ENCODE measurements around the gene CCSAP. TPM values are rescaled to one million over a fixed set of nuclear protein-coding genes. Genes with fewer than 3 reads are reported as not detected.

CCSAP gene
- polyA plus RNA-seq, 4 donors: 0.89 to 4.5 (median 2.0) TPM

DNA sequence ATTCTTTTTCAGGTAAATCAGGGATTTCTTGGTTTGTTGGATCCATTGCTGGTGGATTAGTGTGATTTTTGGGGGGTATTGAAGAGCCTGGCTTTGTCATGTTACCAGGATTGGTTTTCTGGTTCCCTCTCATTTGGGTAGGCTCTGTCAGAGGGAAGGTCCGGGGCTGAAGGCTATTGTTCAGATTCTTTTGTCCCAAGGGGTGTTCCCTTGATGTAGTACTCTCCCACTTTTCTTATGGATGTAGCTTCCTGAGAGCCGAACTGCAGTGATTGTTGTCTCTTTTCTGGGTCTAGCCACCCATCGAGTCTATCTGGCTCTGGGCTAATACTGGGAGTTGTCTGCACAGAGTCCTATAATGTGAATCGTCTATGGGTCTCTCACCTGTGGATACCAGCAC lies 17.6 kb upstream of the CCSAP start:
- no peak overlapping the region for H3K4me3 ChIP-seq (ENCODE audit: low read depth in 1 of 3, low read length in 3 of 3)
- peaks cover 0 to 10% (median 6%) of the 10 kb centered on the region in 3 donors for H3K27me3 ChIP-seq (ENCODE audit: control insufficient read depth in 3 of 3, insufficient read depth in 3 of 3, low read length in 3 of 3)
- H3K4me1 ChIP-seq (ENCODE audit: control insufficient read depth in 3 of 3, insufficient read depth in 2 of 3, low read depth in 1 of 3, low read length in 2 of 3): no peaks in the 10 kb centered on the region
- FAIRE-seq (no peak), DNase-seq (no peak)
- no peaks in the 10 kb centered on the region for H3K36me3 ChIP-seq (ENCODE audit: control insufficient read depth in 3 of 3, insufficient read depth in 2 of 3, low read depth in 1 of 3, low read length in 3 of 3)
- H3K27ac ChIP-seq (ENCODE audit: low read depth in 1 of 3, low read length in 2 of 3): no peak overlapping the region
- 54 to 64% (median 61%) methylated on average over 4 of the region's 4 CpGs for WGBS, 3 donors
- no peaks in the 10 kb centered on the region for H3K9me3 ChIP-seq (ENCODE audit: control insufficient read depth in 2 of 2, insufficient read depth in 1 of 2, low read depth in 1 of 2, low read length in 1 of 2)

- Histone ChIP-seq H3K4me3 (ENCODE audit: low read depth in 1 of 3, low read length in 3 of 3) (no peak overlapping the region), H3K36me3 (ENCODE audit: control insufficient read depth in 3 of 3, insufficient read depth in 2 of 3, low read depth in 1 of 3, low read length in 3 of 3) (no peaks in the 10 kb centered on the region), H3K27ac (ENCODE audit: low read depth in 1 of 3, low read length in 2 of 3) (no peak overlapping the region), H3K4me1 (ENCODE audit: control insufficient read depth in 3 of 3, insufficient read depth in 2 of 3, low read depth in 1 of 3, low read length in 2 of 3) (no peaks in the 10 kb centered on the region), H3K9me3 (ENCODE audit: control insufficient read depth in 2 of 2, insufficient read depth in 1 of 2, low read depth in 1 of 2, low read length in 1 of 2) (peaks cover 0 to 2% of the 10 kb centered on the region in 2 donors), H3K27me3 (ENCODE audit: control insufficient read depth in 3 of 3, insufficient read depth in 3 of 3, low read length in 3 of 3) (peaks cover 0 to 3% (median 3%) of the 10 kb centered on the region in 3 donors)
- no peak for FAIRE-seq
- DNase-seq: no peak
Observed at GRCh38 chr1:229355661-229356060, 12.8 kb upstream of the CCSAP start.

DNA sequence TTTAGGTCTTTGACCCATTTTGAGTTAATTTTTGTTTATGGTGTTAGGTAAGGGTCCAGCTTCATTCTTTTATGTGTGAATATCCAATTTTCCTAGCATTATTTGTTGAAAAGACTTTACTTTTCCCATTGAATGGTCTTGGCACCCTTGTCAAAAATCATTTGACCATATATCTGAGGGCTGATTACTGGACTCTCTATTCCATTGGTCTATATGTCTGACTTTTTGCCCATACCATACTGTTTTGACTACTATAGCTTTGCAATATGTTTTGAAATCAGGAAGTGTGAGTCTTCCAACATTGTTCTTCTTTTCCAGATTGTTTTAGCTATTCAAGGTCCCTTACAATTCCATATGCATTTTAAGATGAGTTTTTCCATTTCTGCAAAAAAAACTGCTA lies 11.4 kb upstream of the CCSAP start:
- no peak overlapping the region for H3K4me3 ChIP-seq (ENCODE audit: low read depth in 1 of 3, low read length in 3 of 3)

DNA sequence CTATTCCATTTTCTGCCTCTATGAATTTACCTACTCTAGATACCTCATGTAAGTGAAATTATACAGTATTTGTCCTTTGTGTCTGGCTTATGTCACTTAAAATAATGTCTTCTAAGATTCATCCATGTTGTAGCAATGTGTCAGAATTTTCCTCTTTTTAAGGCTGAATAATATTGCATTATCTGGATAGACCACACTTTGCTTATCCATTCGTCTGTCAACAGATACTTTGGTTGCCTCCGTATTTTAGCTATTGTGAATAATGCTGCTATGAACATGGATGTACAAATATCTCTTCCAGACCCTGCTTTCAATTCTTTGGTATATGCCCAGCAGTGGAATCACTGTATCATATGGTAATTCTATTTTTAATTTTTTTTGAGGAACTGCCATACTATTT lies 10.1 kb upstream of the CCSAP start:
- H3K27ac ChIP-seq (ENCODE audit: low read depth in 1 of 3, low read length in 2 of 3): no peak overlapping the region
- no peaks in the 10 kb centered on the region for H3K4me1 ChIP-seq (ENCODE audit: control insufficient read depth in 3 of 3, insufficient read depth in 2 of 3, low read depth in 1 of 3, low read length in 2 of 3)
- 86 to 96% (median 94%) methylated on average over 2 of the region's 2 CpGs for WGBS, 3 donors
- H3K27me3 ChIP-seq (ENCODE audit: control insufficient read depth in 3 of 3, insufficient read depth in 3 of 3, low read length in 3 of 3): peaks cover 0 to 3% (median 0%) of the 10 kb centered on the region in 3 donors
- no peak overlapping the region for H3K4me3 ChIP-seq (ENCODE audit: low read depth in 1 of 3, low read length in 3 of 3)
- DNase-seq: no peak
- peaks cover 0 to 2% of the 10 kb centered on the region in 2 donors for H3K9me3 ChIP-seq (ENCODE audit: control insufficient read depth in 2 of 2, insufficient read depth in 1 of 2, low read depth in 1 of 2, low read length in 1 of 2)
- no peaks in the 10 kb centered on the region for H3K36me3 ChIP-seq (ENCODE audit: control insufficient read depth in 3 of 3, insufficient read depth in 2 of 3, low read depth in 1 of 3, low read length in 3 of 3)
- FAIRE-seq: no peak

More for the DNA sequence above, 11.4 kb upstream of the CCSAP start:
- Histone ChIP-seq H3K4me1 (ENCODE audit: control insufficient read depth in 3 of 3, insufficient read depth in 2 of 3, low read depth in 1 of 3, low read length in 2 of 3) (no peaks in the 10 kb centered on the region), H3K27me3 (ENCODE audit: control insufficient read depth in 3 of 3, insufficient read depth in 3 of 3, low read length in 3 of 3) (peaks cover 0 to 3% (median 0%) of the 10 kb centered on the region in 3 donors), H3K36me3 (ENCODE audit: control insufficient read depth in 3 of 3, insufficient read depth in 2 of 3, low read depth in 1 of 3, low read length in 3 of 3) (no peaks in the 10 kb centered on the region), H3K27ac (ENCODE audit: low read depth in 1 of 3, low read length in 2 of 3) (no peak overlapping the region), H3K9me3 (ENCODE audit: control insufficient read depth in 2 of 2, insufficient read depth in 1 of 2, low read depth in 1 of 2, low read length in 1 of 2) (peaks cover 0 to 2% of the 10 kb centered on the region in 2 donors)
- FAIRE-seq (no peak), DNase-seq (no peak)

DNA sequence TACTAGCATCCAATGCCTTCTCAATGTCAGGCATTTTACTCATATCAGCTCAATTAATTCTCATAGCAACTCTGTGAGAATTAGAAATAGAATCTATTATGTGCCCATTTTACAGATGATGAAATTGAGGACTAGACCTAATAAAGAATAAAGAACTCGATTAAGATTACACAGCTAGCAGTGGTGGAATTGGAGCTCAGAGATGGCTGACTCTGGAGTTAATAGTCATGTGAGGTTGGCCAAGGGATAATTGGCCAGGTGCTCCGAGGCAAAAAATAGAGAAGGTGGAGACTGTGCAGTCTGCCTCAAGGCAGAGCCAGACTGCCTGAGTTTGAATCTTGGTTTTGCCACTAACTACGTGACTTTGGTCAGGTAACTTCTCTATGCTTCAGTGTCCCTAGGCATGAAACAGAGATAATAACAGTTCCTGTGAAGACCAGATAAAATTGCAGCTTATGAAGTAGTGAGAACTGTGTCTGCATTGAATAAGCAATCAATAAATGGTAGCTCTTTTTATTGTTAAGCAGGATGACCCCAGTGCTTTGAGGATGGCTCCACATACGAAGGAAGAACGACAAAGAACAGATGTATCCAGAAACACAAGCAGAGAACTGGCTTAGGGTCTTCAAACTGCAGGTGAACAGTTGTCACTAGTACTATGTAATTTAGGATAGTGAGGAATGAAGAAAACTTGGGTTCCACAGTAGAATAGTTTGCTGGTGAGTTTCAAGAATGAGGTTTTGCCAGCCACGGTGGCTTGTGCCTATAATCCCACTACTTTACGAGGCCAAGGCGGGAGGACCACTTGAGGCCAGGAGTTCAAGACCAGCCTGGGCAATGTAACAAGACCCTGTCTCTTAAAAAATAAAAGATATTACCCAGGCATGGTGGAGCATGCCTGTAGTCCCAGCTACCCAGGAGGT lies 6.9 kb upstream of the CCSAP start:
- no peak for DNase-seq
- H3K27ac ChIP-seq (ENCODE audit: low read depth in 1 of 3, low read length in 2 of 3): no peak overlapping the region
- peaks cover 0 to 12% (median 0%) of the 10 kb centered on the region in 3 donors for H3K27me3 ChIP-seq (ENCODE audit: control insufficient read depth in 3 of 3, insufficient read depth in 3 of 3, low read length in 3 of 3)
- no peak for FAIRE-seq
- H3K4me1 ChIP-seq (ENCODE audit: control insufficient read depth in 3 of 3, insufficient read depth in 2 of 3, low read depth in 1 of 3, low read length in 2 of 3): no peaks in the 10 kb centered on the region
- H3K36me3 ChIP-seq (ENCODE audit: control insufficient read depth in 3 of 3, insufficient read depth in 2 of 3, low read depth in 1 of 3, low read length in 3 of 3): no peaks in the 10 kb centered on the region
- peaks cover 0 to 2% of the 10 kb centered on the region in 2 donors for H3K9me3 ChIP-seq (ENCODE audit: control insufficient read depth in 2 of 2, insufficient read depth in 1 of 2, low read depth in 1 of 2, low read length in 1 of 2)
- 74 to 80% (median 78%) methylated on average over 8 of the region's 8 CpGs for WGBS, 3 donors
- H3K4me3 ChIP-seq (ENCODE audit: low read depth in 1 of 3, low read length in 3 of 3): no peak overlapping the region

- DNase-seq (no peak), FAIRE-seq (no peak)
- H3K4me3 ChIP-seq (ENCODE audit: low read depth in 1 of 3, low read length in 3 of 3): no peak overlapping the region
- peaks cover 0 to 18% (median 0%) of the 10 kb centered on the region in 3 donors for H3K27me3 ChIP-seq (ENCODE audit: control insufficient read depth in 3 of 3, insufficient read depth in 3 of 3, low read length in 3 of 3)
- no peak overlapping the region for H3K27ac ChIP-seq (ENCODE audit: low read depth in 1 of 3, low read length in 2 of 3)
- H3K4me1 ChIP-seq (ENCODE audit: control insufficient read depth in 3 of 3, insufficient read depth in 2 of 3, low read depth in 1 of 3, low read length in 2 of 3): peaks cover 0 to 7% (median 0%) of the 10 kb centered on the region in 3 donors
- H3K36me3 ChIP-seq (ENCODE audit: control insufficient read depth in 3 of 3, insufficient read depth in 2 of 3, low read depth in 1 of 3, low read length in 3 of 3): no peaks in the 10 kb centered on the region
- H3K9me3 ChIP-seq (ENCODE audit: control insufficient read depth in 2 of 2, insufficient read depth in 1 of 2, low read depth in 1 of 2, low read length in 1 of 2): no peaks in the 10 kb centered on the region
- 63 to 74% (median 66%) methylated on average over 3 of the region's 3 CpGs for WGBS, 3 donors
Observed at GRCh38 chr1:229347528-229347927, 4.7 kb upstream of the CCSAP start.

GRCh38 chr1:229344937-229345684 lies 2.3 kb upstream of the CCSAP start:
- Histone ChIP-seq H3K9me3 (ENCODE audit: control insufficient read depth in 2 of 2, insufficient read depth in 1 of 2, low read depth in 1 of 2, low read length in 1 of 2) (no peaks in the 10 kb centered on the region), H3K4me1 (ENCODE audit: control insufficient read depth in 3 of 3, insufficient read depth in 2 of 3, low read depth in 1 of 3, low read length in 2 of 3) (peaks cover 0 to 7% (median 0%) of the 10 kb centered on the region in 3 donors), H3K4me3 (ENCODE audit: low read depth in 1 of 3, low read length in 3 of 3) (no peak overlapping the region), H3K27ac (ENCODE audit: low read depth in 1 of 3, low read length in 2 of 3) (no peak overlapping the region), H3K27me3 (ENCODE audit: control insufficient read depth in 3 of 3, insufficient read depth in 3 of 3, low read length in 3 of 3) (peaks cover 0 to 18% (median 0%) of the 10 kb centered on the region in 3 donors), H3K36me3 (ENCODE audit: control insufficient read depth in 3 of 3, insufficient read depth in 2 of 3, low read depth in 1 of 3, low read length in 3 of 3) (no peaks in the 10 kb centered on the region)
- DNase-seq: no peak
- WGBS, 3 donors: 75 to 84% (median 80%) methylated on average over 8 of the region's 8 CpGs
- FAIRE-seq: no peak

GRCh38 chr1:229344139-229344538 lies 1.3 kb upstream of the CCSAP start:
- Histone ChIP-seq H3K4me3 (ENCODE audit: low read depth in 1 of 3, low read length in 3 of 3) (no peak overlapping the region), H3K9me3 (ENCODE audit: control insufficient read depth in 2 of 2, insufficient read depth in 1 of 2, low read depth in 1 of 2, low read length in 1 of 2) (no peaks in the 10 kb centered on the region), H3K27ac (ENCODE audit: low read depth in 1 of 3, low read length in 2 of 3) (no peak overlapping the region), H3K36me3 (ENCODE audit: control insufficient read depth in 3 of 3, insufficient read depth in 2 of 3, low read depth in 1 of 3, low read length in 3 of 3) (no peaks in the 10 kb centered on the region), H3K4me1 (ENCODE audit: control insufficient read depth in 3 of 3, insufficient read depth in 2 of 3, low read depth in 1 of 3, low read length in 2 of 3) (peaks cover 0 to 7% (median 0%) of the 10 kb centered on the region in 3 donors), H3K27me3 (ENCODE audit: control insufficient read depth in 3 of 3, insufficient read depth in 3 of 3, low read length in 3 of 3) (peaks cover 0 to 18% (median 0%) of the 10 kb centered on the region in 3 donors)
- 74 to 84% (median 80%) methylated on average over 16 of the region's 16 CpGs for WGBS, 3 donors
- DNase-seq: no peak
- FAIRE-seq: no peak
